Endothelial cell of umbilical vein (primary cell): ENCODE results near the gene GPR158.

Experiments
- CTCF ChIP-seq, 2 donors: IDR thresholded peaks; 1 replicate in 1 of 2; 2 replicates in 1 of 2; pipeline ENCODE4 v1.5.1; 2011; ENCODE audit warnings: low read length in 2 of 2, mild to moderate bottlenecking in 2 of 2, moderate library complexity in 2 of 2, control low read depth in 1 of 2, inconsistent platforms in 1 of 2, low read depth in 1 of 2; ENCODE audit not compliant: insufficient read depth in 1 of 2; ENCODE audit errors: extremely low read depth in 1 of 2
- EZH2 ChIP-seq: IDR thresholded peaks from 2 replicates; pipeline ENCODE4 v1.6.1; 2012; ENCODE audit warnings: borderline replicate concordance, low read depth, mild to moderate bottlenecking, moderate library complexity, low read length, inconsistent platforms; ENCODE audit not compliant: severe bottlenecking
- FOS ChIP-seq: IDR thresholded peaks from 2 replicates; pipeline ENCODE4 v1.6.1; 2011; ENCODE audit warnings: mild to moderate bottlenecking, low read length, moderate library complexity, borderline replicate concordance; ENCODE audit not compliant: insufficient read depth
- GATA2 ChIP-seq: IDR thresholded peaks from 2 replicates; pipeline ENCODE4 v1.7.0; 2011; ENCODE audit warnings: low read depth, mild to moderate bottlenecking, moderate library complexity, mixed read lengths, low read length; ENCODE audit not compliant: insufficient read length, insufficient read depth
- JUN ChIP-seq: IDR thresholded peaks from 2 replicates; pipeline ENCODE4 v1.6.1; 2011; ENCODE audit warnings: borderline replicate concordance, low read depth; ENCODE audit not compliant: insufficient read length, insufficient read depth
- MAX ChIP-seq: IDR thresholded peaks from 2 replicates; pipeline ENCODE4 v1.6.1; 2011; ENCODE audit not compliant: insufficient read depth, insufficient read length
- MYC ChIP-seq: IDR thresholded peaks from one replicate; pipeline ENCODE4 v1.6.1; 2011; ENCODE audit warnings: mild to moderate bottlenecking, low read depth, low read length
- POLR2A ChIP-seq: IDR thresholded peaks from 2 replicates; pipeline ENCODE4 v1.6.1; 2012; ENCODE audit warnings: low read depth, mild to moderate bottlenecking, control low read depth, low read length
- POLR2AphosphoS5 ChIP-seq: IDR thresholded peaks from 2 replicates; pipeline ENCODE4 v1.6.1; 2012; ENCODE audit warnings: low read depth, mild to moderate bottlenecking, control low read depth, low read length, moderate library complexity; ENCODE audit not compliant: insufficient read depth

DNA sequence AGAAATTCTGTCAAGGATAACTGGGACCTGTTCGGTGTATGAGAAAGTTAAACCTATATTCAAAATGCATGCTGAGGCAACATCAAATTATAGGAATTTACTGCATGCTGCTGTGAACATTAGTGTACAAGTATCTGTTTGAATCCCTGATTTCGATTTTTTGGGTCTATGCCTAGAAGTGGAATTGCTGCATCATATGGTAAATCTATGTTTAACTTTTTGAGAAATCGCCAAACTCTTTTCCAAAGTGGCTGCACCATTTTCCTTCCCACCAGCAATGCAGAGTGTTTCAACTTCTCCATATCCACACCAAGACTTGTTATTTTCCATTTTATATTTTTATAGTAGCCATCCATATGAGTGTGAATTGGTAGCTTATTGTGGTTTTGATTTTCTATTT lies 306.7 kb downstream of the GPR158 start:
- TF ChIP-seq CTCF (IDR thresholded peaks at IDR 0.05; ENCODE audit: extremely low read depth in 1 of 2, insufficient read depth in 1 of 2, low read depth in 1 of 2, low read length in 2 of 2) (no peak), POLR2AphosphoS5 (no peak), EZH2 (no peak), POLR2A (no peak), MYC (no peak), FOS (no peak), JUN (no peak), MAX (no peak), GATA2 (no peak)
